Measurements from ENCODE around the gene EMP1. TPM values are rescaled to one million over a fixed set of nuclear protein-coding genes. Genes with fewer than 3 reads are reported as not detected.

EMP1 gene
- total RNA-seq, 1 donor from 2014 or later, result not detected

DNA sequence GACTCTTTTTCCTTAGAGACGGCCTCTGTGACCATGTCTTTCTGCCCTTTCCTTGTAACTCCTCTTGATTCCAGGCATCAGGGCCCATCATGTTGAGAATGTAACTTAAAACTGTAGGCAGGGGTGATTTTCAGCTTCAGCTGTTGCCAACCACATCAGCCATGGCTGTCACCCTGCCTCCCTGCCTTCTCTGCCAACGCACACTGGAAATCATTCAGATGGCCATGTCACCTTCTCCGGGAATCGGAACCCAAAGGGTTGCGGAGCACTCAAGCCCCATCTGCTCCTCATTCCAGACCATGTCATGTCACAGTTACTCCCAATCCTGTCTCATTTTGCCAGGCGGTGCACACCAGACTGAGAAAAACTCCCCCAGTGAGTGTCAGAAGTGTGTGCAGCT is 72.1 kb downstream of the EMP1 start:
- Mint-ChIP-seq H3K27ac (ENCODE audit: unreplicated experiment) (no peak overlapping the region), H3K9me3 (ENCODE audit: unreplicated experiment) (peaks cover 2% of the 10 kb centered on the region), H3K27me3 (ENCODE audit: unreplicated experiment) (peaks cover 7% of the 10 kb centered on the region), H3K4me1 (ENCODE audit: low read depth, unreplicated experiment) (no peaks in the 10 kb centered on the region), H3K4me3 (ENCODE audit: unreplicated experiment) (no peak overlapping the region), H3K36me3 (ENCODE audit: unreplicated experiment) (peaks cover 9% of the 10 kb centered on the region)
- DNase-seq, result no peak
- TF ChIP-seq, protein P1, sequence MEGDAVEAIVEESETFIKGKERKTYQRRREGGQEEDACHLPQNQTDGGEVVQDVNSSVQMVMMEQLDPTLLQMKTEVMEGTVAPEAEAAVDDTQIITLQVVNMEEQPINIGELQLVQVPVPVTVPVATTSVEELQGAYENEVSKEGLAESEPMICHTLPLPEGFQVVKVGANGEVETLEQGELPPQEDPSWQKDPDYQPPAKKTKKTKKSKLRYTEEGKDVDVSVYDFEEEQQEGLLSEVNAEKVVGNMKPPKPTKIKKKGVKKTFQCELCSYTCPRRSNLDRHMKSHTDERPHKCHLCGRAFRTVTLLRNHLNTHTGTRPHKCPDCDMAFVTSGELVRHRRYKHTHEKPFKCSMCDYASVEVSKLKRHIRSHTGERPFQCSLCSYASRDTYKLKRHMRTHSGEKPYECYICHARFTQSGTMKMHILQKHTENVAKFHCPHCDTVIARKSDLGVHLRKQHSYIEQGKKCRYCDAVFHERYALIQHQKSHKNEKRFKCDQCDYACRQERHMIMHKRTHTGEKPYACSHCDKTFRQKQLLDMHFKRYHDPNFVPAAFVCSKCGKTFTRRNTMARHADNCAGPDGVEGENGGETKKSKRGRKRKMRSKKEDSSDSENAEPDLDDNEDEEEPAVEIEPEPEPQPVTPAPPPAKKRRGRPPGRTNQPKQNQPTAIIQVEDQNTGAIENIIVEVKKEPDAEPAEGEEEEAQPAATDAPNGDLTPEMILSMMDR (IDR thresholded peaks at IDR 0.05; ENCODE audit: partially characterized antibody, unreplicated experiment), result no peak

Other genes with a start within 250 kb of the EMP1 start
- not detected for gene GPRC5D, start 244.6 kb upstream of the EMP1 start, total RNA-seq (ENCODE audit: unreplicated experiment)
- 3.0 TPM for gene HEBP1, start 196.5 kb upstream of the EMP1 start, total RNA-seq (ENCODE audit: unreplicated experiment)
- 26.8 TPM for gene FAM234B, start 152.3 kb upstream of the EMP1 start, total RNA-seq (ENCODE audit: unreplicated experiment)
- gene GSG1, start 93.1 kb upstream of the EMP1 start, total RNA-seq (ENCODE audit: unreplicated experiment), result not detected